SH-SY5Y (cell line): ENCODE data around the gene SLF2.

Source experiments
- GATA2 ChIP-seq: IDR thresholded peaks from 2 replicates; pipeline ENCODE4 v1.6.1; 2011; ENCODE audit warnings: mild to moderate bottlenecking, low read depth, low read length
- GATA3 ChIP-seq: IDR thresholded peaks from 2 replicates; pipeline ENCODE4 v1.6.1; 2011; ENCODE audit warnings: low read depth, mild to moderate bottlenecking, low read length, moderate library complexity

DNA sequence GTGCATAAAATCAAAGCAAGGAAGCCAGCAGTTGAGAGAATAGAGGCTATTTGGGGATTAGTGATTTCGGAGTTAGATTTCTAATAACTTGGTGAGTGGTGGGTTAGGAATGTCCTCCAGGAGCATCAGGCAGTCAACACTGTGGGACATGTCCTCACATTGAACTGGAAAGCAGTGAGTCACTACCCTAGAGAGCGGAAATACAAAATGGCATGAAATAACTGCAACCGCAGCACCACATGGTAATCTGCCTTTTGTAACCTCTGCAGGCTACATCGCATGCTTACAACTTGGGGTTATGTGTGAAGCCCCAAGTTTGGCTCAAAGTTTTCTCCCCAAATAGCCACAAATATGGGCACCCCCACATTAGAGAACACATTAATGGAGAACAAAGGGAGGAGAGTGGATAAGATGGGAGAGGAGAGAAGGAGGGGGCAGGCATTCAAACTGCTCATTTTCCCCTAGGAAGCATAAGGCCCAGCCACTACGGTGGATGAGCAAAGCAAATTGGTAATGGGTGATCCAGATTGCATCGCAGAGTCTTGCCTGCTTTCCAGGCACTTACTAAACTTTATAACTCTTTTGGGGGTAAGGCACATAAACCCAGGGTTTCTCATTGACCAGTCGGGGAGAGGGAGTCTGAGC is 22.0 kb upstream of the SLF2 start:
- TF ChIP-seq GATA2 = no peak
- no peak for TF ChIP-seq GATA3
